Measurements from ENCODE around the gene AGMAT. TPM values are rescaled to one million over a fixed set of nuclear protein-coding genes. Genes with fewer than 3 reads are reported as not detected.

AGMAT gene
- total RNA-seq, 2 experiments from 2014 or later, result 17.0 to 17.6 TPM

GRCh38 chr1:15573477-15573876, 11.4 kb downstream of the AGMAT start:
- DNase-seq, result no peak
- CTCF ChIA-PET, result no interaction called here
- peaks cover 18% of the 10 kb centered on the region for H3K4me1 Mint-ChIP-seq
- no peaks in the 10 kb centered on the region for H3K9me3 Mint-ChIP-seq
- peaks cover 50% of the 10 kb centered on the region for H3K36me3 Mint-ChIP-seq (ENCODE audit: low read depth)
- POLR2A ChIA-PET, result no interaction called here
- H3K27ac Mint-ChIP-seq, result no peak overlapping the region
- H3K27me3 Mint-ChIP-seq, result no peaks in the 10 kb centered on the region
- no peak overlapping the region for H3K4me3 Mint-ChIP-seq

DNA sequence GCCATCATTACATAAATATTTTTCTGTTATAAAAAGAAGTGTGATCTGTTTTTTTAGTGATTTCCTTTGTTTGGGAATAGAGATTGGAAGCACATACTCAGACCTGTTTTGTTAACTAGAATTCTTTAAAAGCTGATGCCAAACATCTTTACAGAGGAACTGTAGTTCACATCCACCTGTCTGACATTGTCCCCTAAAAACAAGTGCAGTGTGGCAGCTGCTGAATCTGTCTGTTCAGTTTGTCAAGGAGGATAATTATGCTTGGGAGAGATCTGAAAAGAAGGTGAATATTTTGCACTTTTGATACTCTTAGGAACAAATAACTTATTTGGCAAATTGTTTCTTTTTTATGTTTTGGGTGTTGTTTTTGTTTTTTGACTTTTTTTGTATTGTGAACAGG, 13.6 kb downstream of the AGMAT start:
- Mint-ChIP-seq H3K27ac (no peak overlapping the region), H3K27me3 (no peaks in the 10 kb centered on the region), H3K4me1 (peaks cover 2% of the 10 kb centered on the region), H3K4me3 (no peak overlapping the region), H3K36me3 (ENCODE audit: low read depth) (peaks cover 55% of the 10 kb centered on the region), H3K9me3 (no peaks in the 10 kb centered on the region)
- ChIA-PET POLR2A (no interaction called here), CTCF (interaction anchor here (1.3 kb wide), 1 partner anchor 13 kb away, joined by 4 read pairs; no protein-coding TSS in a partner anchor)
- DNase-seq, result no peak

DNA sequence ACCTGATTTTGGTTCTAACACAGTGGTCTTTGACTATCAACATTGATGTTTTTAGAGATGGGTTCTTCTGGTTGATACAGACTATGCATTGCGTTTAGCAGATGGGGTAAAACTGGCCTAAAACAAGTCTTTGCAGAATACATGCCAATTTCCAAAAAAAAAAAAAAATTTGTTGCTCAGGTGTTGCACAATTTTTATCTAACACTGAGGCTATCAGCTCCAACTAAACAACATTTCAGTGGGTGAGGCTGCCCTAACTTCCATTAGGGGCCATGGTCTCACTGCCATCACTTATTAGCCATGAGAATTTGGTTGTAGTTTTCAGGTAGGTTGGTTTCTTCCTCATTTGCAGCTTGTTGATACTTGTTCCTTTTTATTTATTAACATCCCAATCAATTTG, 14.0 kb downstream of the AGMAT start:
- Mint-ChIP-seq H3K9me3 (no peaks in the 10 kb centered on the region), H3K4me3 (no peak overlapping the region), H3K27me3 (no peaks in the 10 kb centered on the region), H3K27ac (no peak overlapping the region), H3K36me3 (ENCODE audit: low read depth) (peaks cover 59% of the 10 kb centered on the region), H3K4me1 (peaks cover 2% of the 10 kb centered on the region)
- POLR2A ChIA-PET, result no interaction called here
- CTCF ChIA-PET, result interaction anchor here (1.3 kb wide), 1 partner anchor 13 kb away, joined by 4 read pairs; no protein-coding TSS in a partner anchor
- no peak for DNase-seq

- ChIA-PET POLR2A (no interaction called here), CTCF (interaction anchor here (1.0 to 1.6 kb wide), 2 partner anchors 11 to 12 kb away, joined by 5 to 7 read pairs; no protein-coding TSS in a partner anchor)
- no peak for DNase-seq
- Mint-ChIP-seq H3K27ac (no peak overlapping the region), H3K9me3 (no peaks in the 10 kb centered on the region), H3K27me3 (no peaks in the 10 kb centered on the region), H3K4me1 (peaks cover 2% of the 10 kb centered on the region), H3K36me3 (ENCODE audit: low read depth) (peaks cover 61% of the 10 kb centered on the region), H3K4me3 (no peak overlapping the region)
These were observed 16.3 kb downstream of the AGMAT start for GRCh38 chr1:15568387-15569073.

GRCh38 chr1:15559189-15559810, 25.6 kb downstream of the AGMAT start:
- peaks cover 25% of the 10 kb centered on the region for H3K36me3 Mint-ChIP-seq (ENCODE audit: low read depth)
- no peak overlapping the region for H3K4me3 Mint-ChIP-seq
- POLR2A ChIA-PET, result no interaction called here
- DNase-seq, result no peak
- no peaks in the 10 kb centered on the region for H3K27me3 Mint-ChIP-seq
- H3K9me3 Mint-ChIP-seq, result no peaks in the 10 kb centered on the region
- no peak overlapping the region for H3K27ac Mint-ChIP-seq
- CTCF ChIA-PET, result no interaction called here
- H3K4me1 Mint-ChIP-seq, result no peaks in the 10 kb centered on the region

DNA sequence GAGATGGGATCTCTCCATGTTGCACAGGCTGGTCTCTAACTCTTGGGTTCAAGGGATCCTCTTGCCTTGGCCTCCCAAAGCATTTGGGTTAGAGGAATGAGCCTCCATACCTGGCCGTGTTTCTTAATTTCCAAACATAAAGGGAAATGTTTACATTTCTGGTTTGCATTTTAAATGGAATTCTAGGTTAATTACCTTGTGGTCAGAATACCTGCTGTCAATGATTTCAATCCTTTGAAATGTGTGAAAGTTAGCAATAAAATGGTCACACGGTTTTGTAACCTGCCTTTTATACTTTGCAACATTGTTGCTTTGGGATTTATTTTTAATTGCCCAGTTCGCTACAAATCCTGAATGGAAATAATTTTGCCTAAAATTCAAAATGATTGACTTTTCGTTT, 26.3 kb downstream of the AGMAT start:
- Mint-ChIP-seq H3K9me3 (no peaks in the 10 kb centered on the region), H3K36me3 (ENCODE audit: low read depth) (peaks cover 19% of the 10 kb centered on the region), H3K27me3 (no peaks in the 10 kb centered on the region), H3K4me3 (no peak overlapping the region), H3K4me1 (no peaks in the 10 kb centered on the region), H3K27ac (peak overlapping the region; percentile 13)
- ChIA-PET POLR2A (no interaction called here), CTCF (no interaction called here)
- DNase-seq, result no peak

DNA sequence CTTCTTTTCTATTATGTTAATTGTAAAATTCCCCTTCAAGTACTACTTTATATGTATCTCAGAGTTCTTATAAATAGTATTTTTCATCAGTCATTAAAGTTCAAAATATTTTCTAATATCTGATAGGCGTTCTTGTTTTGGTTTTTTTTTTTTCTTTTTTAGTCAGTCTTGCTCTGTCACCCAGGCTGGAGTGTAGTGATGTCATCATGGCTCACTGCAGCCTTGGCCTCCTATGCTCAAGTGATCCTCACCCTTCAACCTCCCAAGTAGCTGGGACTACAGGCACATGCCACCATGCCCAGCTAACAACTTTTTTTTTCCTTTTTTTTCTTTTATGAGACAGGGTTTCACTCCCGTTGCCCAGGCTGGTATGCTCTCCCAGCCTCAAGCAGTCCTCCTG, 27.3 kb downstream of the AGMAT start:
- POLR2A ChIA-PET, result no interaction called here

GRCh38 chr1:15557008-15557407, 27.8 kb downstream of the AGMAT start:
- DNase-seq, result no peak
- CTCF ChIA-PET, result no interaction called here
- H3K27me3 Mint-ChIP-seq, result no peaks in the 10 kb centered on the region
- POLR2A ChIA-PET, result no interaction called here
- H3K4me1 Mint-ChIP-seq, result peaks cover 2% of the 10 kb centered on the region
- H3K4me3 Mint-ChIP-seq, result no peak overlapping the region
- H3K9me3 Mint-ChIP-seq, result no peaks in the 10 kb centered on the region
- H3K27ac Mint-ChIP-seq, result no peak overlapping the region
- H3K36me3 Mint-ChIP-seq (ENCODE audit: low read depth), result peaks cover 12% of the 10 kb centered on the region

More for the DNA sequence above, 27.3 kb downstream of the AGMAT start:
- no peak for DNase-seq
- CTCF ChIA-PET, result no interaction called here
- Mint-ChIP-seq H3K4me1 (peaks cover 2% of the 10 kb centered on the region), H3K27me3 (no peaks in the 10 kb centered on the region), H3K27ac (no peak overlapping the region), H3K9me3 (no peaks in the 10 kb centered on the region), H3K4me3 (no peak overlapping the region), H3K36me3 (ENCODE audit: low read depth) (peaks cover 16% of the 10 kb centered on the region)

DNA sequence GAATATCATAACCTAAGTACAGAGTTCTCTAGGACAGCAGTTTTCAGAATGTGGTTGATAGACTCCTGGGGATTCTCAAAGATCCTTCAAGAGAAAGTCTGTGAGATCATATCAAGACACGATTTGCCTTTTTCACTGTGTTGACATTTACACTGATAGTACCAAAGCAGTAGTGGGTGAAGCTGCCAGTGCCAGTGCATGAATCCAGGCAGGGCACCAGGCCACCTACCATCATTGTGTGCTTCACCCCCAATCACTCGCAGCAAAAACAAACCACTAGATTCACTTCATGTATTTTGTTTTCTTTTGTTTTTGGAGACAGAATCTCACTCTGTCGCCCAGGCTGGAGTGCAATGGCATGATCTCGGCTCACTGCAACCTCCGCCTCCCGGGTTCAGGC, 34.3 kb downstream of the AGMAT start:
- H3K27me3 Mint-ChIP-seq, result no peaks in the 10 kb centered on the region
- peaks cover 5% of the 10 kb centered on the region for H3K4me1 Mint-ChIP-seq
- ChIA-PET CTCF (no interaction called here), POLR2A (no interaction called here)
- H3K27ac Mint-ChIP-seq, result peak overlapping the region; percentile 62
- no peaks in the 10 kb centered on the region for H3K9me3 Mint-ChIP-seq
- no peak overlapping the region for H3K4me3 Mint-ChIP-seq
- peaks cover 12% of the 10 kb centered on the region for H3K36me3 Mint-ChIP-seq (ENCODE audit: low read depth)
- DNase-seq, result no peak

DNA sequence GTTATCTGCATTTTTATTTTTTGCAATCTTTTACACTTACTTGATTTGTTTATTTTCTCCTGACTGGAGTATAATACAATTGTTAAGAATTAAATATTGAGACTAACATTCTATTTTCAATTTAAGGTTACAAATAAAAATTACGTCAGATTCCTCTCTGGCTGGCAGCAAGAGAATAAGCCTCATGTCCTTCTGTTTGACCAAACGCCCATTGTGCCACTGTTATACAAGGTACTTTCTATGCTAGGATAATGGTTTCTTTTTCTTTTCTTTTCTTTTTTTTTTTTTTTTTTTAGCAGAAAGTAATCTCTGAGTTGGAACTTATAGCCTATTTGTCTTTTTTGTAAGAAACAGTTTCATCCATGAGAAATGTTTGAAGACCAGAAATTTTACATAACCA, 38.2 kb downstream of the AGMAT start:
- Mint-ChIP-seq H3K4me3 (no peak overlapping the region), H3K9me3 (no peaks in the 10 kb centered on the region), H3K36me3 (ENCODE audit: low read depth) (peaks cover 23% of the 10 kb centered on the region), H3K27ac (no peak overlapping the region), H3K4me1 (peaks cover 3% of the 10 kb centered on the region), H3K27me3 (no peaks in the 10 kb centered on the region)
- no peak for DNase-seq
- POLR2A ChIA-PET, result no interaction called here
- CTCF ChIA-PET, result interaction anchor here (0.7 kb wide), 1 partner anchor 87 kb away, joined by 3 read pairs; no protein-coding TSS in a partner anchor

- CTCF ChIA-PET, result interaction anchor here (0.7 kb wide), 1 partner anchor 19 kb away, joined by 3 read pairs; no protein-coding TSS in a partner anchor
- H3K9me3 Mint-ChIP-seq, result no peaks in the 10 kb centered on the region
- H3K36me3 Mint-ChIP-seq (ENCODE audit: low read depth), result peaks cover 24% of the 10 kb centered on the region
- H3K27me3 Mint-ChIP-seq, result no peaks in the 10 kb centered on the region
- H3K4me1 Mint-ChIP-seq, result no peaks in the 10 kb centered on the region
- no peak for DNase-seq
- POLR2A ChIA-PET, result no interaction called here
- H3K27ac Mint-ChIP-seq, result no peak overlapping the region
- no peak overlapping the region for H3K4me3 Mint-ChIP-seq
These were observed 41.0 kb downstream of the AGMAT start for GRCh38 chr1:15543589-15544568.

DNA sequence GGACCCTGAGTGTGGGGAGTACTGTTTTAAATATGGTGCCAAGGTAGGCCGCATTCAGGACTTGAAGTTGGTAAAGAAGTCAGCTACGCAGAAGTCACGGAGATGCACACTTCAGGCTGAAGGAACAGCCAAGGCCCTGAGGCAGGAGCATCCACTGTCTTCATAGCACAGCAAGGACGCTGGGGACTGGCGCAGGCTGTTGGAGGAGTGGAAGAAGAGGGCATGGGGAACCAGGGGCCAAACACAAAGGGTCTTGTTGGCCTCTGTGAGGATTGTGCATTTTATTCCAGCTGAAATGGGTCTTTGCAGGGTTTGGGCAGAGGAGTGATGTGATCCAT, 41.6 kb downstream of the AGMAT start:
- POLR2A ChIA-PET, result no interaction called here
- Mint-ChIP-seq H3K36me3 (ENCODE audit: low read depth) (peaks cover 26% of the 10 kb centered on the region), H3K4me3 (no peak overlapping the region), H3K4me1 (no peaks in the 10 kb centered on the region), H3K27me3 (no peaks in the 10 kb centered on the region), H3K9me3 (no peaks in the 10 kb centered on the region), H3K27ac (peak overlapping the region; percentile 7)
- CTCF ChIA-PET, result interaction anchor here (0.7 kb wide), 1 partner anchor 20 kb away, joined by 3 read pairs; no protein-coding TSS in a partner anchor
- DNase-seq, result no peak
